Parietal lobe (tissue), 2 donors: ENCODE results near the gene SLC19A1. TPM values are rescaled to one million over a fixed set of nuclear protein-coding genes. Genes with fewer than 3 reads are reported as not detected.

ENCODE experiments used
- small RNA-seq: library from RNA; depleted of rRNA; stranded (forward); fragments of <200 nt; gene quantifications from one replicate; pipeline ENCODE3, GENCODE V24; 2014; ENCODE audit warnings: low replicate concordance
- total RNA-seq: library from RNA; depleted of rRNA; stranded (reverse); fragments of >200 nt; gene quantifications from one replicate; pipeline ENCODE4 v1.2.3, GENCODE V29; 2014

SLC19A1 gene
- 27.2 TPM for total RNA-seq

GRCh38 chr21:45542242-45542666 lies at the start of gene SLC19A1:
Gene SLC19A1, minus strand, starts transcription at chr21:45542440. Its CDS starts 4,481 bp downstream, at chr21:45537959.

Small RNA genes within 50 kb of the gene (small RNA-seq; reads per million reads assigned to genes)
- gene MIR6815: not detected

Other genes with a start within 250 kb of the SLC19A1 start
- 6.3 TPM for gene COL18A1, start 137.3 kb downstream of the SLC19A1 start, total RNA-seq
- gene PCBP3, start 101.3 kb upstream of the SLC19A1 start, total RNA-seq: 8.1 TPM